GM18868 (cell line): ENCODE data around the gene DNAH9.

Experiments used
- ATAC-seq: cut with Tn5 transposase; IDR thresholded peaks from one replicate; pipeline ENCODE4 v1.9.1; 2021; ENCODE audit warnings: mild to moderate bottlenecking, moderate library complexity; ENCODE audit not compliant: unreplicated experiment

DNAH9 gene

GRCh38 chr17:11644265-11645212 lies 46.3 kb downstream of the DNAH9 start:
- peak; percentile 56 for ATAC-seq

GRCh38 chr17:11645426-11645825 lies 47.2 kb downstream of the DNAH9 start:
- ATAC-seq = no peak

GRCh38 chr17:11651089-11651488 lies 52.8 kb downstream of the DNAH9 start:
- no peak for ATAC-seq

GRCh38 chr17:11668618-11669017 lies 70.3 kb downstream of the DNAH9 start:
- no peak for ATAC-seq

- ATAC-seq = no peak
Measured at GRCh38 chr17:11671126-11671525, 72.9 kb downstream of the DNAH9 start.

- no peak for ATAC-seq
Measured at GRCh38 chr17:11682646-11683045, 84.4 kb downstream of the DNAH9 start.

- no peak for ATAC-seq
Measured at GRCh38 chr17:11690681-11691080, 92.4 kb downstream of the DNAH9 start.

GRCh38 chr17:11692688-11693087 lies 94.4 kb downstream of the DNAH9 start:
- no peak for ATAC-seq

GRCh38 chr17:11693284-11693683 lies 95.0 kb downstream of the DNAH9 start:
- no peak for ATAC-seq

GRCh38 chr17:11700668-11701067 lies 102.4 kb downstream of the DNAH9 start:
- no peak for ATAC-seq

GRCh38 chr17:11701911-11702310 lies 103.6 kb downstream of the DNAH9 start:
- ATAC-seq = no peak

- ATAC-seq = no peak
Measured at GRCh38 chr17:11704041-11704440, 105.8 kb downstream of the DNAH9 start.

- ATAC-seq = no peak
Measured at GRCh38 chr17:11705111-11705510, 106.8 kb downstream of the DNAH9 start.

- ATAC-seq = no peak
Measured at GRCh38 chr17:11707586-11707985, 109.3 kb downstream of the DNAH9 start.

- ATAC-seq = no peak
Measured at GRCh38 chr17:11712456-11712855, 114.2 kb downstream of the DNAH9 start.

GRCh38 chr17:11719203-11719602 lies 120.9 kb downstream of the DNAH9 start:
- no peak for ATAC-seq

GRCh38 chr17:11719856-11720255 lies 121.6 kb downstream of the DNAH9 start:
- no peak for ATAC-seq

GRCh38 chr17:11720816-11721215 lies 122.5 kb downstream of the DNAH9 start:
- ATAC-seq = no peak

GRCh38 chr17:11730747-11731146 lies 132.5 kb downstream of the DNAH9 start:
- no peak for ATAC-seq

GRCh38 chr17:11736613-11737312 lies 138.5 kb downstream of the DNAH9 start:
- no peak for ATAC-seq

GRCh38 chr17:11737313-11737679 lies 139.0 kb downstream of the DNAH9 start:
- no peak for ATAC-seq

- no peak for ATAC-seq
Measured at GRCh38 chr17:11738151-11738550, 139.9 kb downstream of the DNAH9 start.
